ENCODE data around the gene EPHA7. TPM values are rescaled to one million over a fixed set of nuclear protein-coding genes. Genes with fewer than 3 reads are reported as not detected.

EPHA7 gene
- total RNA-seq, 1 experiment from 2014 or later: not detected

GRCh38 chr6:93259332-93259731 is 160.0 kb downstream of the EPHA7 start:
- RAD21 ChIA-PET (ENCODE audit: low non-redundant PET in 1 of 2, low total read pairs in 2 of 2, uncharacterized antibody in 2 of 2, unreplicated experiment in 2 of 2): no interaction called here
- Histone ChIP-seq H3K36me3 (ENCODE audit: control insufficient read depth in 1 of 2, insufficient read depth in 2 of 2, low read length in 2 of 2) (no peaks in the 10 kb centered on the region), H3K9ac (ENCODE audit: low read length) (no peak overlapping the region), H3K27ac (ENCODE audit: low read depth, low read length) (no peak overlapping the region), H2AFZ (ENCODE audit: low read depth, low read length, poor library complexity, severe bottlenecking) (no peak overlapping the region), H3K4me3 (replicated peaks in 1 of 2; ENCODE audit: low read depth in 1 of 2, low read length in 2 of 2) (no peak overlapping the region), H3K4me1 (ENCODE audit: control insufficient read depth in 1 of 2, insufficient read depth in 2 of 2, low read length in 2 of 2) (no peaks in the 10 kb centered on the region), H4K20me1 (ENCODE audit: insufficient read depth) (no peaks in the 10 kb centered on the region), H3K27me3 (ENCODE audit: insufficient read depth, low read length) (no peaks in the 10 kb centered on the region), H3K9me2 (ENCODE audit: insufficient read depth) (no peaks in the 10 kb centered on the region), H3K4me2 (ENCODE audit: low read length) (no peak overlapping the region), H3K79me2 (ENCODE audit: insufficient read depth, low read length) (no peaks in the 10 kb centered on the region), H3K9me3 (ENCODE audit: control insufficient read depth in 1 of 2, insufficient read depth in 1 of 2, low read depth in 1 of 2, low read length in 2 of 2) (peaks cover 8 to 9% of the 10 kb centered on the region in 2 experiments; a peak in 1 of 4 replicates)
- DNase-seq (ENCODE audit: low read depth, low spot score): no peak
- CTCF ChIA-PET: no interaction called here
- no peak for ATAC-seq
- intact Hi-C loops (cut with micrococcal nuclease): no loop called here
- no TSS peak for BruUV-seq (replicated peaks)
- POLR2A ChIA-PET: no interaction called here
- TF ChIP-seq FOSL1 (IDR thresholded peaks at IDR 0.05; ENCODE audit: low read depth) (no peak), MAX (IDR thresholded peaks at IDR 0.05) (no peak), POLR2AphosphoS5 (IDR thresholded peaks at IDR 0.05; ENCODE audit: low read depth, low read length) (no peak), CTCF (IDR thresholded peaks at IDR 0.05 in 2 of 3, conservative IDR thresholded peaks at IDR 0.05 in 1 of 3; ENCODE audit: borderline replicate concordance in 1 of 3, insufficient read depth in 1 of 3, low read depth in 2 of 3, low read length in 2 of 3) (no peak), SP1 (IDR thresholded peaks at IDR 0.05; ENCODE audit: low read depth) (no peak), EZH2phosphoT487 (IDR thresholded peaks at IDR 0.05; ENCODE audit: borderline replicate concordance) (no peak), EZH2 (IDR thresholded peaks at IDR 0.05) (no peak)

GRCh38 chr6:93252930-93253329 is 166.4 kb downstream of the EPHA7 start:
- no peak overlapping the region for H2AFZ ChIP-seq (ENCODE audit: low read depth, low read length, poor library complexity, severe bottlenecking)
- POLR2A ChIA-PET: no interaction called here
- no TSS peak for BruUV-seq (replicated peaks)

More at GRCh38 chr6:93252930-93253329, 166.4 kb downstream of the EPHA7 start:
- Histone ChIP-seq H3K27ac (ENCODE audit: low read depth, low read length) (no peak overlapping the region), H3K9me2 (ENCODE audit: insufficient read depth) (no peaks in the 10 kb centered on the region), H3K9ac (ENCODE audit: low read length) (no peak overlapping the region), H3K4me1 (ENCODE audit: control insufficient read depth in 1 of 2, insufficient read depth in 2 of 2, low read length in 2 of 2) (no peaks in the 10 kb centered on the region), H3K4me3 (replicated peaks in 1 of 2; ENCODE audit: low read depth in 1 of 2, low read length in 2 of 2) (no peak overlapping the region), H3K27me3 (ENCODE audit: insufficient read depth, low read length) (no peaks in the 10 kb centered on the region), H3K9me3 (ENCODE audit: control insufficient read depth in 1 of 2, insufficient read depth in 1 of 2, low read depth in 1 of 2, low read length in 2 of 2) (peaks cover 0 to 8% of the 10 kb centered on the region in 2 experiments; a peak in 1 of 4 replicates), H3K79me2 (ENCODE audit: insufficient read depth, low read length) (no peaks in the 10 kb centered on the region), H3K4me2 (ENCODE audit: low read length) (no peak overlapping the region), H3K36me3 (ENCODE audit: control insufficient read depth in 1 of 2, insufficient read depth in 2 of 2, low read length in 2 of 2) (no peaks in the 10 kb centered on the region), H4K20me1 (ENCODE audit: insufficient read depth) (no peaks in the 10 kb centered on the region)
- ChIA-PET RAD21 (ENCODE audit: low non-redundant PET in 1 of 2, low total read pairs in 2 of 2, uncharacterized antibody in 2 of 2, unreplicated experiment in 2 of 2) (no interaction called here), CTCF (no interaction called here)
- ATAC-seq: no peak
- no peak for DNase-seq (ENCODE audit: low read depth, low spot score)
- intact Hi-C loops (cut with micrococcal nuclease): no loop called here
- TF ChIP-seq POLR2A (IDR thresholded peaks at IDR 0.05; ENCODE audit: borderline replicate concordance, extremely low read depth, insufficient read depth, insufficient read length): no peak
